Measurements from ENCODE around the gene GPR25. TPM values are rescaled to one million over a fixed set of nuclear protein-coding genes. Genes with fewer than 3 reads are reported as not detected.

The GPR25 gene
- 0.32 TPM for total RNA-seq

GRCh38 chr1:200872446-200873115, at the start of gene GPR25:
Gene GPR25, plus strand, starts transcription at chr1:200872981. Its CDS starts 57 bp downstream, at chr1:200873038.
- ATAC-seq: peak; percentile 42

DNA sequence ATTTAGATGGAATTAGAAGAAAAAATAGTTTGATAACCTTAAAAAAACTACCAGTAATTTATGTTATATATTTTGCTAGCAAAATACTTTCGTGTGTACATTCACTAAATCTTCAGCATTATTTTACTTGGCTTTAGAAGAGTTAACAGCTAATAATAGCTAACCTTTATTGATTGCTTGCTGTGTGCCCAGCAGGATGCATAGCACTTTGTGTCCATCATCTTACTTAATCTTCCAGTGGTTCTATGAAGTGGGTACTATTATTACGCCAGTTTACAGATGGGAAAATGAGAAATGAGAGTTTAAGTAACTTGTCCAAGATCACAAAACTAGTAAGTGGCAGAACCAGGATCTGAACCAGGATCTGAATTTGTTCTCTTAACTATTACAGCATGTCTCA, 41.7 kb upstream of the GPR25 start:
- ATAC-seq: no peak

- no peak for ATAC-seq
Measured at GRCh38 chr1:200834383-200834782, 38.4 kb upstream of the GPR25 start.

GRCh38 chr1:200836213-200836612, 36.6 kb upstream of the GPR25 start:
- no peak for ATAC-seq

GRCh38 chr1:200837931-200838571, 34.7 kb upstream of the GPR25 start:
- no peak for ATAC-seq

- ATAC-seq: no peak
Measured at GRCh38 chr1:200838676-200839445, 33.9 kb upstream of the GPR25 start.

DNA sequence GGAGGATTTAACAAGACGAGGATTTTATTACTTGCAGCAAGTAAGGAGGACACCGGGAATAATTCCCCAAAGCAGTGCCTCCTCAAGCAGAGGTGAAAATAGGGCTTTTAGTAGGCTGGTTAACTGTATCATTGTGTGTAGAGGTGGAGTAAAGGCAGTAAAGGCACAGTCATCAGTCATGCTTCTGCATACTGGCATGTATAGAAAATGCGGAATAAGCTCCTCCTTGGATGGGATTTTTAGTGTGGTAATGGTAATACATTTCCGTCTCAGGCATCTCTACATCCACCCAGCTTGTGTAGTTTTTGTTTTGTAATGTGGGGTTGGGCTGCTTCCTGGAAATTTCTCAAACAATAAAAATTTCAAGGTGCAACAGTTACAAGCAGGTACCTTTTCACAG, 27.4 kb upstream of the GPR25 start:
- no peak for ATAC-seq

DNA sequence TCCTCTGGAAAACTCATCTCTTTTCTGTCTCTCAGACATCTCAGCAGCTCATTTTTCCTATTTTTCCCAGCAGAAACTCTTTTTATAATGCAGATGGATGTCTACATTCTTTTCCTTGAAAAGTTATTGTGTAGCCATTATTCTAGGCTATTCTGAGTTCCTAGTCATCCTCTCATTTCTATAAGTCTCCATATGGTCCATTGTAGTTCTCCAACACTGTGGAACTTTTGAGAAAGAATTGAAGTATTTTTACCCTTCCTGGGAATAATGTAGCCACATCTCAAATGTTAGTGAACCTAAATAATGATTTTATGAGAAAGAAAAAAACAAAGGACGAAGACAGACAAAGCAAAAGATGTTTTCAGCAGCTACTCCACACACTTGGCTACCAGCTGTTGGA, 26.4 kb upstream of the GPR25 start:
- ATAC-seq: no peak

GRCh38 chr1:200849430-200849829, 23.4 kb upstream of the GPR25 start:
- no peak for ATAC-seq

GRCh38 chr1:200850554-200850953, 22.2 kb upstream of the GPR25 start:
- peak; percentile 86 for ATAC-seq

- ATAC-seq: no peak
Measured at GRCh38 chr1:200856716-200857357, 15.9 kb upstream of the GPR25 start.

- no peak for ATAC-seq
Measured at GRCh38 chr1:200857804-200858203, 15.0 kb upstream of the GPR25 start.

DNA sequence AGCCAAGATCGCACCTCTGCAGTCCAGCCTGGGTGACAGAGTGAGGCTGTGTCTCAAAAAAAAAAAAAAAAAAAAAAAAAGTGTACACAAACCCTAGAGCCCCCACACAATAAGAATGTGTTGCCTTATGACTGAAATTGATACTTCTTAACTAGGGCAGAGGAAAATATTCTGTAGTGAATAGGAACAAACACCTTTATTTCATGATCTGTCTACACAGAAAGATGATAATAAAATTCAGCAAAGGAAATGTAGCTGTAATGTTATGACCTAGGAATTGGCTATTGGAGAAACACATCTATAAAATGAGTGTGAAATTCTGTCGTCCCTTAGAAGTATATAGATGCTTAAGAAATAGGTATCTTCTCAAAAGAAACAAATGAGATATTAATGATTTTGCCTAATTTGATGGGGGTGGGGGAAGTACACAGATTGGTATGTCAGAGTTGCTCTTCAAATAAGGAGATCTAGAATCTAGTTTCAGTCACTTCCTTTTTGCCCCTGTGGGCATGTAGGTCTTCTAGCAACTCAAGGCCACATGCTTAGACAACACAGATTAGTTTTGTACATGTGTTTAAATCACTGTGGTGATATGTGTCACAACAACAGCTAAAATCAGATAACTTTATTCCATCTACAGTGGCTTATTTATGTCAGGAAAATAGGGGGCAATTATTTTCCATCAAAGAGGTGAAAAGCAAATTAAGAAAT, 10.7 kb upstream of the GPR25 start:
- no peak for ATAC-seq

DNA sequence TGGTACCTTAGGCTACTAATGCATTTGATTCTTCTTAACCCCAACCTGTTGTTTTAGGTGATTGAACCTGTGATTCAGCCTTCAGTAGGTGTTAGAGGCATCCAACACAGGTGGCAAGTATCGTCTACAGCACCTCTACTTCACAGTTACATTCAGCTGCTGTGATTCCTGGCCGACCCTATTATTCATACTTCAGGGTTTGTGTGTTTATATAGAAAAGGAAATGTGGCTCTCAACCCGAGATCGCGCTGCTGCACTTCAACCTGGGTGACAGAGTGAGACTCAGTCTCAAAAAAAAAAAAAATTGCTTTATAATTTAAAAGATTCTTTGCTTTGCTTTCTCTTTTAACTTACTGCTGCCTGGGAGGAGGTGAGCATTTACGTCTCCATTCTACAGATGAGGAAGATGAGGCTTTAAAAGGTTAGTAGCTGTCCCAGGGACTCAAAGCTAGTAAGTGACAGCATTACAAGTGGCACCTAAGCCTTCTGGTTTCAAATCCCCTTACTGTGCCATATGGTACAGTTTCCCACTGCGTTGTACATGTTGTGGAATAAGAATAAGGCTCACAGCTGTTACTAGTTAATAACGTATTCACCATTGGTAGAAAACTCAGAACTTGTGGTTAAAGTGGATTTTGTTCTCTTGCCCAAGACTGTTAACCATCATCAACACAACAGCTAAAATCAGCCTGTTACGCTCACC, 9.9 kb upstream of the GPR25 start:
- no peak for ATAC-seq

DNA sequence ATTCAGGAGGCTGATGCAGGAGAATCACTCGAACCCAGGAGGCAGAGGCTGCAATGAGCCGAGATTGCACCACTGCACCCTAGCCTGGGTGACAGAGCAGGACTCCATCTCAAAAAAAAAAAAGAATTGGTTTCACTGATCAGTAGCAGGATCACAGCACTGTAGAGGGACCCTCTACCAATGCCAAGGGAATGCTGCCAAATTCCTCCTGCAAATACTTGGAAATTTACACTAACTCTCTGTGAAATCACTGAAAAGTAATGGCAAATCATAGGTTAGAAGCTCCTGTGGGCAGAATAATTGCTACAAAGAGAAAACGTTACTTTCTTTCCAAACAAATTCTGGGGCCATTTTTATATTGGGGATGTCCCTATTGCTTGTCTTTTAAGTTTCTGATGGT, 6.7 kb upstream of the GPR25 start:
- no peak for ATAC-seq

- ATAC-seq: peak; percentile 41
Measured at GRCh38 chr1:200866521-200866920, 6.3 kb upstream of the GPR25 start.

DNA sequence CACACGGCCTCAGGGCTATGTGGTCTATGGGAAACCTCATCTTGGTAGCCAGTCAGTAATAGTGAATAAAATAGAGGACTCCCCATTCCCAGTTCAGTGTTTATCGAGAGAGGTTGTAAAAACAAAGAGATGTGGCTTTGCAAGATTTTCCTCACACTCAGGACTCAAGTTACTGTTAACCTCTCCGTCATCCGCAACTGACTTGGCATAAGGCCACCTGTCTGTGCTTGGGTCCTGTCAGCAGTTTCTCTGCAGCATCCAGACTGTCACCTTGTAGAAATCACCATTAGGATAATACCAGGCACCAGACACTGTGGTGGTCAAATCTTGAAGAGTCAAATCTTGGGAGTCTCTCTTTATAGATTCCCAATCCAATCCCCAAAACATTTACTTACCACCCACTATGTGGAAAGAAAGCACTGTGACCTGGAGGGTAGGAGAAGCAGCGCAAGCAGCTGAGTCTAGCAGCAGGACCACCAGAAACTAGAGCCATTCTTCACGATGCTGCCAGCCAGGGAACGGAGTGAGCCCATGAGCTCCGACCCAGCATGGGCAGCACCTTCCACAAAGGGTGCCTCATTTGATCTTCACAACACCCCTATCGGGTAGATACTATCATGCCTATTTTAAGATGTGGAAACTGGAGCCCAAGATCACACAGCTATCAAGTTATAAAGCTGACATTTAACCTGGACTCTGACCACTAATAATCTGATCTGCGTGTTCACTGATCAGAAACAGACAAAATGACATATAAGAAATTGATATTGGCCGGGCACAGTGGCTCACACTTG, 5.6 kb upstream of the GPR25 start:
- ATAC-seq: no peak

- ATAC-seq: no peak
Measured at GRCh38 chr1:200869376-200869752, 3.4 kb upstream of the GPR25 start.

GRCh38 chr1:200869753-200870391, 2.9 kb upstream of the GPR25 start:
- ATAC-seq: peak; percentile 31

DNA sequence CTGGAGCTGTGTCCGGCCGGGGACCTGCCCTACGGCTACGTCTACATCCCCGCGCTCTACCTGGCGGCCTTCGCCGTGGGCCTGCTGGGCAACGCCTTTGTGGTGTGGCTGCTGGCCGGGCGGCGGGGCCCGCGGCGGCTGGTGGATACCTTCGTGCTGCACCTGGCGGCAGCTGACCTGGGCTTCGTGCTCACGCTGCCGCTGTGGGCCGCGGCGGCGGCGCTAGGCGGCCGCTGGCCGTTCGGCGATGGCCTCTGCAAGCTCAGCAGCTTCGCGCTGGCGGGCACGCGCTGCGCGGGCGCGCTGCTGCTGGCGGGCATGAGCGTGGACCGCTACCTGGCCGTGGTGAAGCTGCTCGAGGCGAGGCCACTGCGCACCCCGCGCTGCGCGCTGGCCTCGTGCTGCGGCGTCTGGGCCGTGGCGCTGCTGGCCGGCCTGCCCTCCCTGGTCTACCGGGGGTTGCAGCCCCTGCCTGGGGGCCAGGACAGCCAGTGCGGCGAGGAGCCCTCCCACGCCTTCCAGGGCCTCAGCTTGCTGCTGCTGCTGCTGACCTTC, 412 bp downstream of the GPR25 start:
- ATAC-seq: peak; percentile 34

Measured in esophagus mucosa (tissue), 1 donor.